HepG2 (cell line): ENCODE results near the gene SLC45A1. TPM values are rescaled to one million over a fixed set of nuclear protein-coding genes. Genes with fewer than 3 reads are reported as not detected.

Experiments
- ADNP ChIP-seq: sonication (generic); formaldehyde crosslinking; IDR thresholded peaks from 2 replicates; pipeline ENCODE4 v1.4.0; 2020; ENCODE audit warnings: missing genetic modification reagents
- CBX1 ChIP-seq: IDR thresholded peaks from one replicate; pipeline ENCODE4 v1.6.1; 2016; ENCODE audit warnings: antibody characterized with exemption, low read depth
- CHD2 ChIP-seq: IDR thresholded peaks from 2 replicates; pipeline ENCODE4 v1.6.1; 2011; ENCODE audit warnings: low read depth, low read length, improper control_type of control experiment
- HDAC1 ChIP-seq: sonication (generic); formaldehyde crosslinking; IDR thresholded peaks from 2 replicates; pipeline ENCODE4 v1.5.1; 2020; ENCODE audit warnings: mild to moderate bottlenecking, missing genetic modification reagents
- HNRNPUL1 ChIP-seq: fragments of 200-400 bp; formaldehyde crosslinking; IDR thresholded peaks from 2 replicates; pipeline ENCODE4 v1.6.1; 2017; ENCODE audit warnings: low read depth, mild to moderate bottlenecking, low read length, moderate library complexity
- IKZF4 ChIP-seq: sonication (generic); formaldehyde crosslinking; IDR thresholded peaks from 2 replicates; pipeline ENCODE4 v1.5.1; 2020; ENCODE audit warnings: borderline replicate concordance, mild to moderate bottlenecking, low read depth, missing genetic modification reagents; ENCODE audit errors: not compliant biosample characterization
- KAT2B ChIP-seq: fragments of 150-350 bp; IDR thresholded peaks from 2 replicates; pipeline ENCODE4 v1.6.1; 2014; ENCODE audit warnings: low read depth, low read length, borderline replicate concordance
- KAT7 ChIP-seq: IDR thresholded peaks from 2 replicates; pipeline ENCODE4 v1.6.1; 2018; ENCODE audit warnings: borderline replicate concordance, missing compliant biosample characterization
- MATR3 ChIP-seq: sonication (generic); formaldehyde crosslinking; IDR thresholded peaks from 2 replicates; pipeline ENCODE4 v1.4.0; 2020; ENCODE audit warnings: missing genetic modification reagents
- MBD4 ChIP-seq: IDR thresholded peaks from 2 replicates; pipeline ENCODE4 v1.6.1; 2012; ENCODE audit warnings: low read length, inconsistent platforms, borderline replicate concordance
- NR2C2 ChIP-seq: sonication (generic); formaldehyde crosslinking; IDR thresholded peaks from 2 replicates; pipeline ENCODE4 v1.4.0; 2020; ENCODE audit warnings: missing genetic modification reagents, mild to moderate bottlenecking, moderate library complexity, borderline replicate concordance
- NR2F6 ChIP-seq, 2 experiments: IDR thresholded peaks; 2 replicates each; pipeline ENCODE4 v1.6.1; 2016; ENCODE audit warnings: antibody characterized with exemption in 1 of 2, mild to moderate bottlenecking in 1 of 2
- PRDM15 ChIP-seq: sonication (generic); formaldehyde crosslinking; IDR thresholded peaks from 2 replicates; pipeline ENCODE4 v1.4.0; 2020; ENCODE audit warnings: missing genetic modification reagents
- SIN3B ChIP-seq: fragments of 150-350 bp; IDR thresholded peaks from 2 replicates; pipeline ENCODE4 v1.6.1; 2014; ENCODE audit warnings: low read length
- THRA ChIP-seq: sonication (generic); formaldehyde crosslinking; IDR thresholded peaks from 2 replicates; pipeline ENCODE4 v1.4.0; 2020; ENCODE audit warnings: missing genetic modification reagents, borderline replicate concordance
- TOPORS ChIP-seq: sonication (generic); formaldehyde crosslinking; IDR thresholded peaks from 2 replicates; pipeline ENCODE4 v1.8.0; 2023; ENCODE audit warnings: mild to moderate bottlenecking, missing genetic modification reagents
- YY1 ChIP-seq: IDR thresholded peaks from 2 replicates; pipeline ENCODE4 v1.6.1; 2011; ENCODE audit warnings: low read length, low read depth, moderate library complexity, mild to moderate bottlenecking; ENCODE audit not compliant: insufficient read depth, insufficient replicate concordance
- ZBTB8A ChIP-seq: sonication (generic); formaldehyde crosslinking; IDR thresholded peaks from 2 replicates; pipeline ENCODE4 v1.4.0; 2020; ENCODE audit warnings: mild to moderate bottlenecking, low read depth, missing genetic modification reagents, borderline replicate concordance
- ZEB1 ChIP-seq: IDR thresholded peaks from 2 replicates; pipeline ENCODE4 v1.6.1; 2012; ENCODE audit warnings: mild to moderate bottlenecking, low read depth, inconsistent platforms; ENCODE audit not compliant: insufficient replicate concordance
- ZFP1 ChIP-seq: IDR thresholded peaks from 2 replicates; pipeline ENCODE4 v1.6.1; 2016
- ZFP37 ChIP-seq: sonication (generic); formaldehyde crosslinking; IDR thresholded peaks from 2 replicates; pipeline ENCODE4 v1.4.0; 2020; ENCODE audit warnings: missing genetic modification reagents, borderline replicate concordance
- ZMYM4 ChIP-seq: sonication (generic); formaldehyde crosslinking; IDR thresholded peaks from 2 replicates; pipeline ENCODE4 v1.8.1; 2023; ENCODE audit warnings: mild to moderate bottlenecking, missing genetic modification reagents
- ZNF124 ChIP-seq: sonication (generic); formaldehyde crosslinking; IDR thresholded peaks from 2 replicates; pipeline ENCODE4 v1.4.0; 2020; ENCODE audit warnings: missing genetic modification reagents
- ZNF337 ChIP-seq: sonication (generic); formaldehyde crosslinking; IDR thresholded peaks from 2 replicates; pipeline ENCODE4 v1.5.1; 2020; ENCODE audit warnings: missing genetic modification reagents, low read depth, mild to moderate bottlenecking, borderline replicate concordance
- ZNF724P ChIP-seq: sonication (generic); formaldehyde crosslinking; IDR thresholded peaks from 2 replicates; pipeline ENCODE4 v1.8.0; 2022; ENCODE audit warnings: missing genetic modification reagents, borderline replicate concordance
- ZSCAN12 ChIP-seq: sonication (generic); formaldehyde crosslinking; IDR thresholded peaks from 2 replicates; pipeline ENCODE4 v1.9.0; 2021; ENCODE audit warnings: mild to moderate bottlenecking, missing genetic modification reagents
- polyA plus RNA-seq, 8 experiments: library from polyadenylated mRNA; depleted of rRNA in 3 of 8; stranded (reverse) in 7 of 8; unstranded in 1 of 8; fragments of >200 nt; fragmentation: Illumina TruSeq in 4 of 8; extraction: Trizol in 4 of 8; gene quantifications; 2 replicates each; pipeline versions ENCODE4 v1.2.1 to v1.2.3, GENCODE V29; 2011 to 2016; ENCODE audit warnings: low read depth in 4 of 8, missing spikeins in 1 of 8, mixed read lengths in 1 of 8; ENCODE audit not compliant: insufficient read depth in 1 of 8
- total RNA-seq, 5 experiments: library from RNA; depleted of rRNA; stranded (reverse); fragments of >200 nt; fragmentation: Illumina TruSeq; extraction: Trizol; gene quantifications; 2 replicates each; pipeline ENCODE4 v1.2.3, GENCODE V29; 2016; ENCODE audit warnings: low read depth in 1 of 5
- TF ChIP-seq, protein P1 (sequence below): IDR thresholded peaks from 2 replicates; pipeline ENCODE4 v1.6.1; 2016

SLC45A1 gene
- total and polyA plus RNA-seq, 2 of the 13 experiments (the other 11 are each of a cell fraction or from before 2014, with no cell fraction given), result not detected

DNA sequence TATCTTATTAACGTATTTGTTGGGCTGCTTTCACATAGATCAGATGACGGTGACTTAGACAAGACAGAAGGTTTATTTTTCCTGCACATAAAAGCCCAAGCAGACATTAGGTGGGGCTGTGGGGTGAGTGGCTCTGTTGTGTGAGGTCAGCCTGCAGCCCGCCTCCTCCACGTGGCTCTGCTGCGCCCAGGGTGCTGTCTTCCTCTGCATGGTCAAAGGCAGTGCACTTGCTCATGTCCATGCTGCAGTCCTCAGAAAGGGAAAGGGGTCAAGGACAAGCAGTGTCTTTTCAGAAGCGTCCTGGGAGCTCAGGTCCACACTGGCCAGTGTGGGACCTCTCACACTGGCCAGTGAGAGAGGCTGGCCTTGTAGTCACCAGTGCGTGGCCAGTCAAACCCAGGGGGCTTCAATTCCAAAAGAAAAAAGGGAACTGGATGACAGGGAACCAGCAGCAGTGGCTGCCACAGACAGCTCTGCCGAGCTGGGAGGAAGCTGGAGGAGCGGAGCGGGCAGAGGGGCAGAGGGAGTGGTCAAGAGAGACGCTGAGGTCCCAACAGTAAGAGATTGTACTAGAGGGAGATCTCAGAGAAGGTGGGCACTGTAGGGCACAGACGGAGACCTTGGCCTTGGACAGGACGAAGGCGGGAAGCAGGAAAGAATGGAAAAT is 35.9 kb upstream of the SLC45A1 start (continued):
- TF ChIP-seq PRDM15 (CRISPR knock-in tag) (no peak), ZEB1 (no peak), ZNF124 (CRISPR knock-in tag) (no peak), KAT7 (no peak), CBX1 (peak; percentile 36), YY1 (no peak), TOPORS (CRISPR knock-in tag) (no peak), NR2F6 (IDR thresholded peaks at IDR 0.05) (peak; percentile 51; the same call in 1 of the 2 replicates), NR2F6 (CRISPR knock-in tag; IDR thresholded peaks at IDR 0.05) (peak; percentile 82), SIN3B (no peak), ZBTB8A (CRISPR knock-in tag) (no peak), IKZF4 (no peak), HNRNPUL1 (no peak), ZFP1 (no peak), ZMYM4 (peak; percentile 43; the same call in 1 of the 2 replicates), MBD4 (no peak), THRA (CRISPR knock-in tag) (peak; percentile 56; the same call in 1 of the 2 replicates), NR2C2 (CRISPR knock-in tag) (peak; percentile 45; the same call in 1 of the 2 replicates), CHD2 (no peak), ADNP (CRISPR knock-in tag) (no peak), ZFP37 (CRISPR knock-in tag) (no peak), ZNF724P (CRISPR knock-in tag) (no peak), KAT2B (no peak), ZSCAN12 (no peak), HDAC1 (CRISPR knock-in tag) (0 out of 2 replicates have a peak, but pooled peaks have one; percentile 34), MATR3 (CRISPR knock-in tag) (no peak), ZNF337 (CRISPR knock-in tag) (0 out of 2 replicates have a peak, but pooled peaks have one; percentile 64)
- TF ChIP-seq, protein P1, sequence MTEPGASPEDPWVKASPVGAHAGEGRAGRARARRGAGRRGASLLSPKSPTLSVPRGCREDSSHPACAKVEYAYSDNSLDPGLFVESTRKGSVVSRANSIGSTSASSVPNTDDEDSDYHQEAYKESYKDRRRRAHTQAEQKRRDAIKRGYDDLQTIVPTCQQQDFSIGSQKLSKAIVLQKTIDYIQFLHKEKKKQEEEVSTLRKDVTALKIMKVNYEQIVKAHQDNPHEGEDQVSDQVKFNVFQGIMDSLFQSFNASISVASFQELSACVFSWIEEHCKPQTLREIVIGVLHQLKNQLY (CRISPR knock-in tag), result peak; percentile 54; the same call in 1 of the 2 replicates
